ENCODE results near the gene MTCL1.

The MTCL1 gene

GRCh38 chr18:8825273-8825672 is 119.9 kb downstream of the MTCL1 start:
- Mint-ChIP-seq H3K27ac (no peak overlapping the region), H3K27me3 (no peaks in the 10 kb centered on the region), H3K36me3 (peaks cover 2 to 4% of the 10 kb centered on the region in 2 donors), H3K4me1 (peaks cover 5 to 6% of the 10 kb centered on the region in 2 donors), H3K4me3 (no peak overlapping the region), H3K9me3 (no peaks in the 10 kb centered on the region)
- DNase-seq: no peak
- no peak for ATAC-seq (replicated peaks)

- DNase-seq (no peak), ATAC-seq (replicated peaks) (no peak)
- Mint-ChIP-seq H3K9me3 (no peaks in the 10 kb centered on the region), H3K4me3 (no peak overlapping the region), H3K27me3 (no peaks in the 10 kb centered on the region), H3K36me3 (peaks cover 1 to 3% of the 10 kb centered on the region in 2 donors), H3K4me1 (peaks cover 4 to 6% of the 10 kb centered on the region in 2 donors), H3K27ac (no peak overlapping the region)
These were observed 120.5 kb downstream of the MTCL1 start for GRCh38 chr18:8825729-8826375.

- H3K36me3 Mint-ChIP-seq: no peaks in the 10 kb centered on the region
- DNase-seq (no peak), ATAC-seq (replicated peaks) (no peak)
- H3K9me3 Mint-ChIP-seq: no peaks in the 10 kb centered on the region
- no peaks in the 10 kb centered on the region for H3K27me3 Mint-ChIP-seq
- peaks cover 3 to 6% of the 10 kb centered on the region in 2 donors for H3K4me1 Mint-ChIP-seq
- H3K27ac Mint-ChIP-seq: no peak overlapping the region
- no peak overlapping the region for H3K4me3 Mint-ChIP-seq
These were observed 121.2 kb downstream of the MTCL1 start for GRCh38 chr18:8826514-8826913.

GRCh38 chr18:8826971-8827370 is 121.6 kb downstream of the MTCL1 start:
- Mint-ChIP-seq H3K36me3 (no peaks in the 10 kb centered on the region), H3K9me3 (no peaks in the 10 kb centered on the region), H3K27me3 (no peaks in the 10 kb centered on the region), H3K27ac (no peak overlapping the region), H3K4me1 (peaks cover 3 to 6% of the 10 kb centered on the region in 2 donors), H3K4me3 (no peak overlapping the region)
- no peak for ATAC-seq (replicated peaks)
- DNase-seq: no peak

GRCh38 chr18:8828300-8828699 is 122.9 kb downstream of the MTCL1 start:
- Mint-ChIP-seq H3K4me1 (peaks cover 3 to 6% of the 10 kb centered on the region in 2 donors), H3K36me3 (no peaks in the 10 kb centered on the region), H3K9me3 (no peaks in the 10 kb centered on the region), H3K27ac (no peak overlapping the region), H3K4me3 (no peak overlapping the region), H3K27me3 (no peaks in the 10 kb centered on the region)
- DNase-seq (no peak), ATAC-seq (replicated peaks) (no peak)

DNA sequence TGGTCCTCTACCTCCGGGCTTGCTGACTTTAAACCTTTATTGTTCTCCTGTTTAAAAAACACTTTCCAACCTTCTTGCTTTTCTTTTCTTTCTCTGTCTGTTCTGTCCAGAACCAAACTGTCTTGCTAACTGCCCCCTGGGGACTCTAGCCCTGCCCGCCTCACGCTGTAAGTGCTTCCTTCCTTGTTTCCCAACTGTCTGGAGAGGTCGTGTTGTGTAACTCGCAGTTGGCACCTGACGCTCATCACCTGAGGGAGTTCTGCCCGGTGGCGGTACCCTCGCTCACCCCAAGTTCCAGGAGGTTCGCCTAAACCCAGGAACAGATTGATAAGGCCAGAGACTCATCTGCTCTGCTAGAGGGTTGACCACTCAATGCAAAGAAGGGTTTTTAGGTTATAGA is 123.4 kb downstream of the MTCL1 start:
- Mint-ChIP-seq H3K4me1 (peaks cover 3 to 6% of the 10 kb centered on the region in 2 donors), H3K4me3 (no peak overlapping the region), H3K36me3 (no peaks in the 10 kb centered on the region), H3K27me3 (no peaks in the 10 kb centered on the region), H3K27ac (no peak overlapping the region), H3K9me3 (peaks cover 0 to 4% of the 10 kb centered on the region in 2 donors)
- no peak for ATAC-seq (replicated peaks)
- no peak for DNase-seq

DNA sequence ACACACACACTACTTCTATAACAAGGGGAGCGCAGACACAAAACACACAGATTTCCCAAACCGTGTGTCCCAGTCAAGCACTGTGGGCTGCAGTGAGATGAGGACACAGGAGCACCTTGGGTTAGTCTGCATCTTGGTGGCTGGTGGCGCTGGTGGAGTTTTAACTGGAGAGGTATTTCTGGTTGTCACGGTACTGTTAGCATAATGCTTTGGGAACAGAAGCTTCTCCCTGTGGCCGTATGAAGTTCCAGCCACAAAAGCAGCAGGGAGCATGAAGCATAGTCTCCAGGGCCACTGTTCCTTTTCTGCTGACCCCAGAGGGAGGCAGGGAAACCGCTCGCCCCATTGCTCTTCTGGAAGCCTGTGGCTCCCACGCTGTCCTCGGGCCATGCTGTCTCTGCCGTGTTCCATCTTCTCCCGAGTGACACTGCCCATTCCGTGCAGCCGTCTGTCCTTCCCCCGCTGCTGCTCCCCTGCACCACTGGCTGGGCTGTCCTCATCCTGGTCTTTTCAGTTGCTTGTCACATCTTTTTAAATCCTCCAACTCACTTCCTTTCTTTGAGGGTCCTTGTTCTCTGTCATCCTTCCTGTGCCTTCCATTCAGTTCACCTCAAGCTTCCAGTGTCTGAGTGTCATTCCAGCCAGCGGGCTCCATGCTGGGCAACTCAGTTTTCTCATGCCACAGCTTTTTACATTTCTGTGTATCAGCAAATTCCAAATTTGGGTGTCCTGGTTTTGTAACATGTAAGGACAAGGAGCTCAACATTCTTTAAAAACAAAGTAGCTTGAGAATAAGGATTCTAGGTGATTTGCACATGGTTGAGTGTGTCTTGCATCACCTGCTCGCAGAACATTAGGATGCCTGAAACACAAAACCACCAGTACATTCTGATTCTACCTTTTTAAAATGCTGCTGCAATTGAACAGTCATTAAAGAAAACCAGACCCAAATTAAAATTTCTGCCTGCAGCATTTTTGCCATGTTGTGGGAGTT is 125.0 kb downstream of the MTCL1 start:
- ATAC-seq (replicated peaks) (no peak), DNase-seq (no peak)
- Mint-ChIP-seq H3K27me3 (no peaks in the 10 kb centered on the region), H3K4me3 (no peak overlapping the region), H3K9me3 (peaks cover 0 to 4% of the 10 kb centered on the region in 2 donors), H3K36me3 (no peaks in the 10 kb centered on the region), H3K27ac (no peak overlapping the region), H3K4me1 (peaks cover 3 to 6% of the 10 kb centered on the region in 2 donors)

- Mint-ChIP-seq H3K27me3 (no peaks in the 10 kb centered on the region), H3K4me3 (no peak overlapping the region), H3K4me1 (peaks cover 3 to 6% of the 10 kb centered on the region in 2 donors), H3K9me3 (peaks cover 0 to 4% of the 10 kb centered on the region in 2 donors), H3K36me3 (no peaks in the 10 kb centered on the region), H3K27ac (no peak overlapping the region)
- ATAC-seq (replicated peaks) (no peak), DNase-seq (no peak)
These were observed 125.8 kb downstream of the MTCL1 start for GRCh38 chr18:8831112-8831511.

DNA sequence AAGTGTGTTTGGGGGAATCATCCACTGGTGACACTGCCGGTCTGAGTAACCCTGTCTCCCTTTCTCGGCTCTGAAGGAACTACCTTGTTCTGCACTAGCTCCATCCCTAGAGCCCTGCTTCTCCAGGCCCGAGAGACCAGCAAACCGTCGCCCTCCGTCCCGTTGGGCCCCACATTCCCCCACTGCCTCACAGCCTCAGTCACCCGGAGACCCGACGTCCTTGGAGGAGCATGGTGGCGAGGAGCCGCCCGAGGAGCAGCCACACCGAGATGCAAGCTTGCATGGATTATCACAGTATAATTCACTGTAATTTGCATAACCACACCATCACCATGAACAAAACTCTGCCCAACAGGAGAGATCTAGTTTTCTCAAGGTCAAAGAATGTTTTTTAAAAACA is 126.2 kb downstream of the MTCL1 start:
- DNase-seq: no peak
- no peak overlapping the region for H3K4me3 Mint-ChIP-seq
- peaks cover 0 to 7% of the 10 kb centered on the region in 2 donors for H3K9me3 Mint-ChIP-seq
- H3K4me1 Mint-ChIP-seq: peaks cover 3 to 6% of the 10 kb centered on the region in 2 donors
- no peak for ATAC-seq (replicated peaks)
- H3K36me3 Mint-ChIP-seq: no peaks in the 10 kb centered on the region
- no peak overlapping the region for H3K27ac Mint-ChIP-seq
- H3K27me3 Mint-ChIP-seq: no peaks in the 10 kb centered on the region

GRCh38 chr18:8833480-8833879 is 128.1 kb downstream of the MTCL1 start:
- DNase-seq (no peak), ATAC-seq (replicated peaks) (no peak)
- H3K9me3 Mint-ChIP-seq: peaks cover 4 to 13% of the 10 kb centered on the region in 2 donors
- H3K27ac Mint-ChIP-seq: no peak overlapping the region
- H3K36me3 Mint-ChIP-seq: peaks cover 3 to 6% of the 10 kb centered on the region in 2 donors
- H3K4me1 Mint-ChIP-seq: peaks cover 3 to 5% of the 10 kb centered on the region in 2 donors
- H3K27me3 Mint-ChIP-seq: peaks cover 0 to 6% of the 10 kb centered on the region in 2 donors
- H3K4me3 Mint-ChIP-seq: no peak overlapping the region

- no peak overlapping the region for H3K4me3 Mint-ChIP-seq
- peaks cover 0 to 11% of the 10 kb centered on the region in 2 donors for H3K27me3 Mint-ChIP-seq
- peaks cover 3 to 6% of the 10 kb centered on the region in 2 donors for H3K36me3 Mint-ChIP-seq
- H3K9me3 Mint-ChIP-seq: peaks cover 4 to 13% of the 10 kb centered on the region in 2 donors
- no peak for DNase-seq
- H3K27ac Mint-ChIP-seq: no peak overlapping the region
- H3K4me1 Mint-ChIP-seq: no peaks in the 10 kb centered on the region
- no peak for ATAC-seq (replicated peaks)
These were observed 129.5 kb downstream of the MTCL1 start for GRCh38 chr18:8834881-8835280.

GRCh38 chr18:8835521-8835953 is 130.2 kb downstream of the MTCL1 start:
- no peaks in the 10 kb centered on the region for H3K4me1 Mint-ChIP-seq
- ATAC-seq (replicated peaks): no peak
- H3K27ac Mint-ChIP-seq: no peak overlapping the region
- peaks cover 3 to 6% of the 10 kb centered on the region in 2 donors for H3K36me3 Mint-ChIP-seq
- H3K27me3 Mint-ChIP-seq: peaks cover 0 to 11% of the 10 kb centered on the region in 2 donors
- peaks cover 4 to 13% of the 10 kb centered on the region in 2 donors for H3K9me3 Mint-ChIP-seq
- no peak for DNase-seq
- H3K4me3 Mint-ChIP-seq: no peak overlapping the region

DNA sequence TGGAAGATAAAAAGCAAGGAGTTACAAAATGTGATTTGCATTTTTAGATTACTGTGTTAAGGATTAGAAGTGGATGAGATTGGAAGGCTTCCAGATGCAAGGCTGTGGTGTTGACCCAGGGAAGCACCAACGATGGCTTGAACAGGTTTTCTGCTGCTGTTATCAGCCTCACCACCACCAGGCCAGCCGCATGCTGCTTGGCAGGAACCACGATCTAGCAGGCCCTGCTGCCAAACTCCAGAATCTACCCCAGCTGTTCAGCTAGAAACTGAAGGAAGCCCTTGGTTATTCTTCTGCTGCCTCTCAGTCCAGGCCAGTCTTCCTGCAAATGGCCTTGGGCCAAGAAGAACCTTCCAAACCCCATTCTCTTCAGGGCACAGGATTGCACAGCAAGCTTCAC is 133.9 kb downstream of the MTCL1 start:
- ATAC-seq (replicated peaks): no peak
- Mint-ChIP-seq H3K36me3 (peaks cover 4 to 6% of the 10 kb centered on the region in 2 donors), H3K4me1 (peaks cover 0 to 1% of the 10 kb centered on the region in 2 donors), H3K4me3 (no peak overlapping the region), H3K27ac (no peak overlapping the region), H3K9me3 (peaks cover 4 to 10% of the 10 kb centered on the region in 2 donors), H3K27me3 (peaks cover 3 to 21% of the 10 kb centered on the region in 2 donors)
- DNase-seq: no peak

- Mint-ChIP-seq H3K36me3 (peaks cover 4 to 5% of the 10 kb centered on the region in 2 donors), H3K9me3 (peaks cover 4 to 5% of the 10 kb centered on the region in 2 donors), H3K27me3 (peaks cover 3 to 26% of the 10 kb centered on the region in 2 donors), H3K27ac (peak overlapping the region; percentile 3), H3K4me3 (no peak overlapping the region), H3K4me1 (peaks cover 0 to 1% of the 10 kb centered on the region in 2 donors)
- DNase-seq (no peak), ATAC-seq (replicated peaks) (no peak)
These were observed 136.6 kb downstream of the MTCL1 start for GRCh38 chr18:8841781-8842485.
